Memory B cell (primary cell): ENCODE measurements around the gene MICAL3.

Experiments
- ATAC-seq: fragments of 150-1000 bp; cut with Tn5 transposase; 2 replicates; pipeline ENCODE4 v1.10.0; 2021; ENCODE audit warnings: low read depth, mild to moderate bottlenecking, moderate library complexity
- DNase-seq, 2 donors: peaks; one replicate each; pipeline ENCODE4 v3.0.0; 2022; ENCODE audit warnings: low spot score in 2 of 2
- H3K27ac Mint-ChIP-seq: one replicate; pipeline ENCODE4 v1.8.0; 2022; ENCODE audit warnings: mild to moderate bottlenecking, moderate library complexity, mixed read lengths
- H3K27me3 Mint-ChIP-seq: one replicate; pipeline ENCODE4 v1.8.0; 2022; ENCODE audit warnings: mixed read lengths
- H3K36me3 Mint-ChIP-seq: one replicate; pipeline ENCODE4 v1.8.0; 2022; ENCODE audit warnings: mild to moderate bottlenecking, mixed read lengths
- H3K4me1 Mint-ChIP-seq: one replicate; pipeline ENCODE4 v1.8.0; 2022; ENCODE audit warnings: mixed read lengths
- H3K4me3 Mint-ChIP-seq: one replicate; pipeline ENCODE4 v1.8.0; 2022; ENCODE audit warnings: mild to moderate bottlenecking, moderate library complexity, mixed read lengths
- H3K9me3 Mint-ChIP-seq: one replicate; pipeline ENCODE4 v1.8.0; 2022; ENCODE audit warnings: mixed read lengths

The MICAL3 gene

GRCh38 chr22:17842386-17842785 is 182.0 kb downstream of the MICAL3 start:
- H3K27me3 Mint-ChIP-seq, result no peaks in the 10 kb centered on the region
- H3K27ac Mint-ChIP-seq, result peak overlapping the region; percentile 39
- peak; percentile 95 for ATAC-seq
- no peaks in the 10 kb centered on the region for H3K9me3 Mint-ChIP-seq
- peak overlapping the region; percentile 57 for H3K4me3 Mint-ChIP-seq
- peak in 1 of 2 donors; percentile 28 for DNase-seq
- peaks cover 20% of the 10 kb centered on the region for H3K36me3 Mint-ChIP-seq
- H3K4me1 Mint-ChIP-seq, result peaks cover 7% of the 10 kb centered on the region

DNA sequence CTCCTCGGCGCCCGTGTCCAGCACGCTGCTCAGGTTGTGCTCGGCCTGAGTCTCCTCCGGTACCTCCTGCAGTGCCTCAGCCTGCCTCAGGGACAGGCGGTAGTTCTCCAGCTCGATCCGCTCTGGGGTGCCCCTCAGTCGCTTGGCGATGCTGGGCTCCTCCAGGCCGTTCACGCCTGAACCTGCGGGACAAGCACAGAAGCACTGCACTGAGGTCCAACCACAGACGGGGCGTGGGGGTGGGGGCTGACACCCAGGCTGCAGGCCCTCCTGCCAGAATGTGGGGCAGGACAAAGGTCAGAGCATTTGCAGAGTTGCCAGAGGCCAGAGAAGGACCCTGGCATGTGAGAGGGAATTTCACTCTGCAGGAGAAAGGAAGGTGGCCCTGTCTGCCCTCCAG is 182.5 kb downstream of the MICAL3 start:
- no peak for DNase-seq
- Mint-ChIP-seq H3K27ac (no peak overlapping the region), H3K4me1 (peaks cover 7% of the 10 kb centered on the region), H3K4me3 (no peak overlapping the region), H3K36me3 (peaks cover 20% of the 10 kb centered on the region), H3K27me3 (no peaks in the 10 kb centered on the region), H3K9me3 (no peaks in the 10 kb centered on the region)
- ATAC-seq, result no peak

DNA sequence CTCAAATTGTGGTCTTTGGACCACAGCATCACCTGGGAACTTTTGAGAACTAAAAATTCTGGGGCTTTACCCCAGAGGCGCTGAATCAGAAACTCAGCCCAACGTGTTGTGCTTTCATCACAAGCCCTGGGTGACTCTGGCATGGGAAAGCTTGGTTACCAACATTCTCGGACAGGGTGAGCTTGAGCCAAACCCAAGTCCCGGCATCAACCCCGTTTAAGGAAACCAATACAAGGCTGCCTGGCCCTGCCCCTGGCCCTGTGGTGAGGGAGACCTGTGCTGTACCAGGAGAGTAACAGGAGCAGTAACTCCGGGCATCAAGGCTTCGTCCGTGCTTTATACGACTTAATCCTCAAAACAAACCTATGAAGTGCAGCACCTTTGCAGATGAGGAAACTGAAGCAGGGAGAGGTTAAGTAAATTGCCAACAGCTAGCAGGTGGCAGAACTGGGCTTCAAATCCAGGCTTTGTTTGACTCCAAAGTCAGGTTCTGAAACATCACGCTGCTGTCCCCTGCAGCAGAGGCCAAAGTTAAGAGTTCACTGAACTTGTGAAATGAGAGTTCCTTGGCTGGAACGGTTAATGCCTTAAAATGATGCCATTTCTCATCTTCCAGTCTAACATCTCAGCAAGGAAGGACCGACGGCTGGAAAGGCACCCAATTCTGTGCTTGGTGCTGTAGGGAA is 186.0 kb downstream of the MICAL3 start:
- Mint-ChIP-seq H3K4me1 (peaks cover 7% of the 10 kb centered on the region), H3K36me3 (peaks cover 15% of the 10 kb centered on the region), H3K9me3 (no peaks in the 10 kb centered on the region), H3K27me3 (no peaks in the 10 kb centered on the region), H3K27ac (no peak overlapping the region), H3K4me3 (no peak overlapping the region)
- DNase-seq (no peak), ATAC-seq (no peak)

- no peak overlapping the region for H3K4me3 Mint-ChIP-seq
- no peaks in the 10 kb centered on the region for H3K27me3 Mint-ChIP-seq
- no peaks in the 10 kb centered on the region for H3K4me1 Mint-ChIP-seq
- ATAC-seq (no peak), DNase-seq (no peak)
- H3K9me3 Mint-ChIP-seq, result no peaks in the 10 kb centered on the region
- H3K27ac Mint-ChIP-seq, result no peak overlapping the region
- H3K36me3 Mint-ChIP-seq, result peaks cover 8% of the 10 kb centered on the region
Observed at GRCh38 chr22:17836992-17837742, 187.2 kb downstream of the MICAL3 start.

- H3K36me3 Mint-ChIP-seq, result peaks cover 5% of the 10 kb centered on the region
- ATAC-seq (no peak), DNase-seq (no peak)
- H3K27ac Mint-ChIP-seq, result no peak overlapping the region
- no peaks in the 10 kb centered on the region for H3K27me3 Mint-ChIP-seq
- peaks cover 6% of the 10 kb centered on the region for H3K4me1 Mint-ChIP-seq
- H3K9me3 Mint-ChIP-seq, result no peaks in the 10 kb centered on the region
- no peak overlapping the region for H3K4me3 Mint-ChIP-seq
Observed at GRCh38 chr22:17835256-17835655, 189.1 kb downstream of the MICAL3 start.

DNA sequence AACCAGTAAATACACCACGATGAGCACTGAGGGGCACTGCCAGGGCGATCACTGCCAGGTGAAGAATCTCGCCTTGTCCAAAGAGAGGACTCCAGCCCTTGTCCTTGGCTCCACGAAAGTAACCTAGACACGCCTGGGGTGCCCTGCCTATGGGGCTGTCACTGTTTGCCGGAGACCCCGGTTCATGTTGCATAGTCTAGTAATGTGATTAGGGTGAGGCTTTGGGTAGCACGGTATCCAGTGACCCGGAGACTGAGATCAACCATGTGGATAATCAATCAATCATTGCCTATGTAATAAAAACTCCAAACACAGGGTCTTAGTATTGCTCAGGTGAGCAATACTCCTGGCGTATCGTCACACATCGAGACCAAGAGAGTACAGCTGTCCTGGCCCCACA is 190.9 kb downstream of the MICAL3 start:
- H3K27ac Mint-ChIP-seq, result no peak overlapping the region
- H3K4me1 Mint-ChIP-seq, result peaks cover 13% of the 10 kb centered on the region
- no peak for ATAC-seq
- H3K9me3 Mint-ChIP-seq, result no peaks in the 10 kb centered on the region
- H3K27me3 Mint-ChIP-seq, result no peaks in the 10 kb centered on the region
- H3K4me3 Mint-ChIP-seq, result no peak overlapping the region
- DNase-seq, result no peak
- peaks cover 10% of the 10 kb centered on the region for H3K36me3 Mint-ChIP-seq

DNA sequence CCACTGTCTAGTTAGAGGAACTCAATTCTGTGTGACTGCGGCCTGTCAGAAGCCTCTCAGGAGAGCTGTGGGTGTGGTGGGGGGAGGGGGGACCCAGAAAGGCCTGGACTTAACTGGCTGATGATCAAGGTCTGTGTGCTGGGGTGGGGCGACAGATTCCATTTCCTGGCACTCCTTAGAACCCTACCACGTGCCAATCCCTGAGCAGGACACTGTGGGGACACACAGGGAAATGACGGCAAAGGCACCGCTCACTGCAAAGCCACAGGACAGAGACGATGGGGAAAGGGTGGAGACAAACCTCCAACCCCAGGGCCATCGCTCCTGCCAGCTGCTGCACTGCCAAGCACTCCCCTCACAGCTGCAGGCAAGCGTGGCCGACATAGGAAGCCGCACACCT is 191.7 kb downstream of the MICAL3 start:
- peaks cover 12% of the 10 kb centered on the region for H3K36me3 Mint-ChIP-seq
- no peaks in the 10 kb centered on the region for H3K27me3 Mint-ChIP-seq
- no peak for DNase-seq
- no peak for ATAC-seq
- no peaks in the 10 kb centered on the region for H3K9me3 Mint-ChIP-seq
- H3K4me3 Mint-ChIP-seq, result no peak overlapping the region
- H3K4me1 Mint-ChIP-seq, result peaks cover 13% of the 10 kb centered on the region
- H3K27ac Mint-ChIP-seq, result no peak overlapping the region

DNA sequence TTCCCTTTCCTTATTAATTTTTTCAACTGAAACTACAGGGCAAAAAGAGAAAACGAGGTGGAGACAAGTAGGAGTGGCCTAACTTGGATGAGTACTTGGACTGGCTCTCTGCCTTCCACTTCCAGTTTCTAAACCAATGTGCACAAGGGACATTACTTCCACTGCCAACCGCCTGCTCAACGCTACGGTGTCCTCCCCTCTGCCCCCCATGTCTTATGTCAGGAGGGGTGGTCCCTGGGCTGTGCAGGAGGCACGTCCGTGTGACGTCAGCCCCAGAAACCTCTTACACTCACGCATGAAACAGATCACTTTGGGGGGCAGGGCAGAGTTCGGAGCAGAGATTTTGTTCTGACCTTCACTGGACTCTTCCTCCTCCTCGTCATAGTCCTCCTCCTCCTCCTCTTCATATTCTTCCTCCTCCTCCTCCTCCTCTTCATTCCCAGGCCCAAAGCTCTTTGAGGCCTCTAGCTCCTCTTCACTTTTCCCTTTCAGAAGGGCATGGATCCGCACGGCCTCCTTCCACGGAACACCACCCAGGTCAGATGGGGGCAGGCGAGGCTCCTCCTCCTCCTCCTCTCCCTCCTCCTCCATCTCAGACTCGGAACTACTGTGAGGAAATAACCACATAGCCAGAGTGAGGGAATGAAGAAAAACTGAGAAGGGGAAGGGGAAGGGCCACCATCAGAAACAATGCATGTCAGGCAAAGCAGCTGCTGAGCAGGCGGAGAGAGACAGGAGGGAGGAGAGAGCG is 192.7 kb downstream of the MICAL3 start:
- ATAC-seq (no peak), DNase-seq (no peak)
- Mint-ChIP-seq H3K4me3 (no peak overlapping the region), H3K9me3 (no peaks in the 10 kb centered on the region), H3K27me3 (no peaks in the 10 kb centered on the region), H3K36me3 (peaks cover 16% of the 10 kb centered on the region), H3K4me1 (peaks cover 13% of the 10 kb centered on the region), H3K27ac (peak overlapping the region; percentile 77)

DNA sequence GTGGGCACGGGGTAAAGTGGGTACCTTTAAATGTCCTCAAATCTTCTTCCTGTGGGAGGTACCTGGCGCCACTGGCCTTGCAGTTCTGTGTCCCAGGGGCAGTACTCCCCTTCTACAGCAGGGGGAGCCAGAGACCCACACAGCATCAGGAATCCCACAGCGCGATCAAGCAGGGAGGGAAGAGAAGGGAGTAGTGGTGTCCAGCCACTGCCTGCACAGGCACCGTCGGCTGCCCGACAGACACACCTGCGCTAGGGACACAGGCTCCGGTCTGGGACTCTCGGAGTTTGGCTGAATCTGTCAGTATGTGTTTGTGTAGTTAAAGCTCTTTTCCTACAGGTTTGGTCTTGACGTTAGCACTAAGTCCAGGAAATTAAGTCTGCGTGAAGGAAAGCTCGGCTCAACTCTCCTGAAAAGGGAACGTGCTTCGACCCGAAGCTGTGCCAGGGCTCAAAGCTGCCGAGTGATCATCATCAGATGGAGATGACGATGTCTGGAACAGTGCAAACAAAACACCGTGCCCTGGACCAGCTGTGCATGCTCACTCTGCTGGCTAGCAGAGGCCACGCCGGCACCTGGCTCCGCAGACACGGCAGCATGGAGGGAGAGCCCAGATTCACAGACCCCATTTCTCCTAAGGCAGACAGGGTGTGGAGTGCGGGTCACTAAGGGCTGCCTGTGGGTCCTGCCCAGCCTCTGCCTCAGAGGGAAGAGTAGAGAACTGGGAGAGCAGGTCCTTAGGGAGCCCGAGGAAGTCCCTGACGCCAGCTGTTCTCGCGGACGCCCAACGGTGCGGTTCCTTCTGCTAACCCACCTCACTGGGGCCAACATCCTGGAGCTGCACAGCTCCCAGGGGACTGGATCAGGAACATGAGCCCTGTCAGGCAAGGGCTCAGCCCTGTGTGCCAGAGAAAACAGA is 194.1 kb downstream of the MICAL3 start:
- Mint-ChIP-seq H3K9me3 (no peaks in the 10 kb centered on the region), H3K27ac (peak overlapping the region; percentile 38), H3K4me3 (no peak overlapping the region), H3K36me3 (peaks cover 25% of the 10 kb centered on the region), H3K4me1 (peaks cover 13% of the 10 kb centered on the region), H3K27me3 (no peaks in the 10 kb centered on the region)
- DNase-seq (peak; percentile 81 to 87), ATAC-seq (peak; percentile 94)

- H3K27me3 Mint-ChIP-seq, result no peaks in the 10 kb centered on the region
- H3K4me3 Mint-ChIP-seq, result no peak overlapping the region
- H3K36me3 Mint-ChIP-seq, result peaks cover 25% of the 10 kb centered on the region
- no peak for DNase-seq
- H3K9me3 Mint-ChIP-seq, result no peaks in the 10 kb centered on the region
- H3K27ac Mint-ChIP-seq, result peak overlapping the region; percentile 38
- no peak for ATAC-seq
- peaks cover 13% of the 10 kb centered on the region for H3K4me1 Mint-ChIP-seq
Observed at GRCh38 chr22:17829695-17830042, 194.7 kb downstream of the MICAL3 start.

DNA sequence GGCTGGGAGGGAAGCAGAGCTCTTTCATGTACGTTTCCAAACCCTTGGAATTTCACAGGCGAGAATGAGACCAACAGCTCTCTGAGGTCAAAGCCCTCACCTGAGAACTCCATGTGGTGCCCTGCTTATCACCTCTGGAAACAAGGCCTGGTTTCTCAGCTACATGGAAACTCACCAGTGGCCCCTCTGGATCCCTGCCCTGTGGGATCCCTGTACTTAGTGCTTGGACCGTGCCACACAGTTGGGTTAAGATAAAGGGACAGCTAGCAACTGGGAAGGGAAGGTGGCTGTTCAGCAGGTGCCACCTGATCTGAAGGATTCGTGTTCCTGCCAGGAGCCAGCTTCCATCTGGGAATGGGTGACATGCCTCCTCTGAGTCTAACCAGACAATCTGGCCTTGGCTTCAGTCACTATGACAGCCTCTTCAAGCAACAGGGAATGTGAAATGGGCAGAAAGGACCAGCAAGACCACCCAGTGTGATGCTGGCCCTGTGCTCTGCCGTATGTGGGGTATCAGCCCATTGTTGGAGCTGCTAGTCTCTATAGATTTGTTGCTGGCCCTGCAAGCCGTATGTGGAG is 195.8 kb downstream of the MICAL3 start:
- no peak for ATAC-seq
- H3K27ac Mint-ChIP-seq, result no peak overlapping the region
- H3K9me3 Mint-ChIP-seq, result no peaks in the 10 kb centered on the region
- DNase-seq, result no peak
- no peaks in the 10 kb centered on the region for H3K27me3 Mint-ChIP-seq
- H3K4me3 Mint-ChIP-seq, result no peak overlapping the region
- peaks cover 25% of the 10 kb centered on the region for H3K36me3 Mint-ChIP-seq
- peaks cover 13% of the 10 kb centered on the region for H3K4me1 Mint-ChIP-seq

DNA sequence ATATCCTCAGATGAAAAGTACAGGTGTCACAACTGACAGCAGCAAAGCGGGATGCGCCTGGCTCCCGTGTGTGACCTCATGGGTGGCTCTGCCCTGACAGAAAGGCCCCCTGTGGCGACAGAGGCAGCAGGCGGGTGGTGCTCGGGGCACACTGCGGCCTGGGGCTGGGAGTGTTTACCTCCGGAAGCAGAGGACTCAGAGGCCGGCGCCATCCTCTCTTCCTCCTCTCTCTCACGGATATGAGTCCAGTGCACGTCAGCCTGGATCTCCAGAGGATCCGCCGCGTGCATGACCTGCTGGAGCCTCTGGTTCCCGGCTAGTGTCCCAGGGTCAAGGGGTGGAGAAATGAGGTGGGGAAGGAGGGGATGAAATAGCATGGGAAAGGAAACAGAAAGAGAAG is 196.9 kb downstream of the MICAL3 start:
- no peaks in the 10 kb centered on the region for H3K9me3 Mint-ChIP-seq
- DNase-seq, result no peak
- H3K4me1 Mint-ChIP-seq, result peaks cover 13% of the 10 kb centered on the region
- H3K36me3 Mint-ChIP-seq, result peaks cover 26% of the 10 kb centered on the region
- H3K27ac Mint-ChIP-seq, result no peak overlapping the region
- no peak overlapping the region for H3K4me3 Mint-ChIP-seq
- ATAC-seq, result no peak
- H3K27me3 Mint-ChIP-seq, result no peaks in the 10 kb centered on the region

DNA sequence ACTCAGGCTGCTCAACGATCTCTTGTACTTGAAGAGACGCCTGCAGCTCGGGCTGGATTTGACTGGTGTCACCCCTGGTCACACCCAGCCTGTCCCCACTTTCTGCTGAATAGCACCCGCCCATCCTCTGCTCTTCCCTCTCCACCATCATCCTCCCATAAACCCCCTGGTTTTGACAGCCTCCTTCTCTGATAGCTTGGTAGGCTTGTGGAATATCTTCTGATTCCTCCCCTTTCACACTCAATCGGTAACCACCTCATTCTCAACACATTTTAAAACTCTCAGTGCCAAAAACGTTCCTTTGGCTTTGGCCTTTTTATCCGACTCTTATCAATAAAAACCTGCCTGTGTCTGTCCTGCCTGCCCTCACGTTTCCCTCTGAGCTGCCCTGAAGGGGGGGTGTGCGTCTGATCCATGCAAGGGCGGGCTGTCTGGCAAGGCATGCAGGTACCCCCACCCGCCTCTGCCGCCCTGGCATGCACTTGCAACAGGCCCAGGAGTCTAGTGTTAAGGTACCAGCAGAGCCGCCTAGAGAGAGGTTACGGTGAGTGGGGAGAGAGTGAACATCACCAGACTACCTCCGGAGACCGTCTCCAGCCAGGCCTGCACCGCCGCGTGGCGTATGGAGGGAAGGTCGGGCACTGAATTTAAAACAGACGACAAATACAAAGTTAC is 198.3 kb downstream of the MICAL3 start:
- Mint-ChIP-seq H3K27ac (no peak overlapping the region), H3K4me1 (peaks cover 7% of the 10 kb centered on the region), H3K36me3 (peaks cover 22% of the 10 kb centered on the region)

More for the DNA sequence above, 198.3 kb downstream of the MICAL3 start:
- no peaks in the 10 kb centered on the region for H3K27me3 Mint-ChIP-seq
- H3K4me3 Mint-ChIP-seq, result no peak overlapping the region
- DNase-seq (no peak), ATAC-seq (no peak)
- no peaks in the 10 kb centered on the region for H3K9me3 Mint-ChIP-seq
